H1 (cell line): ENCODE data around the gene ERH. TPM values are rescaled to one million over a fixed set of nuclear protein-coding genes. Genes with fewer than 3 reads are reported as not detected.

Experiments
- CTCF ChIA-PET: fragments of 300-600 bp; sonication (Branson Sonifier 250); formaldehyde crosslinking; loops from one replicate; lab custom pipeline; 2021; ENCODE audit not compliant: partially characterized antibody; lab: Charles Lee
- POLR2A ChIA-PET: fragments of 300-600 bp; sonication (Branson Sonifier 250); formaldehyde crosslinking; loops from one replicate; lab custom pipeline; 2021; ENCODE audit warnings: inconsistent platforms; ENCODE audit not compliant: partially characterized antibody; lab: Charles Lee
- DNase-seq, 2 experiments: peaks; one replicate each; pipeline versions ENCODE4 v3.0.0 to v3.0.0-alpha.2; 2010 to 2022; ENCODE audit warnings: low spot score in 2 of 2, low read depth in 1 of 2, mixed read lengths in 1 of 2
- FAIRE-seq: peaks from 2 replicates; lab custom pipeline; 2011; peaks lifted over from hg19 to GRCh38; lab: Jason Lieb, UNC
- H2AFZ ChIP-seq: 2 replicates; pipeline ENCODE4 v1.8.1; 2012; ENCODE audit warnings: low read length, inconsistent platforms
- H2AK5ac ChIP-seq: 2 replicates; pipeline ENCODE4 v1.6.1; 2013; ENCODE audit warnings: low read depth, low read length
- H2BK120ac ChIP-seq: replicated peaks from 2 replicates; pipeline ENCODE3; 2013; ENCODE audit warnings: low read depth, low read length, inconsistent platforms
- H2BK12ac ChIP-seq: 2 replicates; pipeline ENCODE4 v1.6.1; 2013; ENCODE audit warnings: low read depth, low read length
- H2BK15ac ChIP-seq: 2 replicates; pipeline ENCODE4 v1.6.1; 2013; ENCODE audit warnings: low read length
- H2BK20ac ChIP-seq: 2 replicates; pipeline ENCODE4 v1.6.1; 2013; ENCODE audit warnings: low read length
- H2BK5ac ChIP-seq: 2 replicates; pipeline ENCODE4 v1.6.1; 2013; ENCODE audit warnings: low read depth, low read length
- H3K14ac ChIP-seq: 2 replicates; pipeline ENCODE4 v1.6.1; 2013; ENCODE audit warnings: inconsistent platforms; ENCODE audit not compliant: insufficient read length
- H3K18ac ChIP-seq: 2 replicates; pipeline ENCODE4 v1.6.1; 2013; ENCODE audit warnings: low read length; ENCODE audit errors: extremely low read depth
- H3K23ac ChIP-seq: 2 replicates; pipeline ENCODE4 v1.6.1; 2013; ENCODE audit warnings: inconsistent platforms; ENCODE audit not compliant: insufficient read length
- H3K23me2 ChIP-seq: 2 replicates; pipeline ENCODE4 v1.6.1; 2013; ENCODE audit warnings: low read depth, low read length
- H3K27ac ChIP-seq: 2 replicates; pipeline ENCODE4 v1.6.1; 2011; ENCODE audit warnings: low read depth, low read length, inconsistent platforms
- H3K27me3 ChIP-seq, 4 experiments: replicated peaks in 1 of 4; 1 replicate in 1 of 4; 2 replicates in 3 of 4; pipeline versions ENCODE4 v1.6.1 to v1.8.1; 2011 to 2013; ENCODE audit warnings: low read length in 3 of 4, mild to moderate bottlenecking in 3 of 4, inconsistent platforms in 2 of 4, mixed read lengths in 2 of 4, moderate library complexity in 1 of 4; ENCODE audit not compliant: control insufficient read depth in 3 of 4, insufficient read depth in 3 of 4; ENCODE audit errors: extremely low read depth in 1 of 4
- H3K36me3 ChIP-seq, 4 experiments: 2 replicates each; pipeline versions ENCODE4 v1.6.1 to v1.8.1; 2011 to 2013; ENCODE audit warnings: mild to moderate bottlenecking in 4 of 4, low read length in 3 of 4, moderate library complexity in 2 of 4, control low read depth in 1 of 4, inconsistent platforms in 1 of 4; ENCODE audit not compliant: insufficient read depth in 4 of 4, control insufficient read depth in 2 of 4
- H3K4ac ChIP-seq: replicated peaks from 2 replicates; pipeline ENCODE3; 2013; ENCODE audit warnings: low read length, low read depth, mixed read lengths, inconsistent platforms; ENCODE audit not compliant: insufficient read length
- H3K4me1 ChIP-seq, 4 experiments: replicated peaks in 1 of 4; 1 replicate in 1 of 4; 2 replicates in 3 of 4; pipeline versions ENCODE4 v1.6.1 to v1.8.1; 2011 to 2013; ENCODE audit warnings: low read length in 3 of 4, inconsistent platforms in 2 of 4, mixed read lengths in 1 of 4; ENCODE audit not compliant: insufficient read depth in 4 of 4, control insufficient read depth in 3 of 4
- H3K4me2 ChIP-seq, 2 experiments: 2 replicates each; pipeline versions ENCODE4 v1.6.1 to v1.8.1; 2011 to 2013; ENCODE audit warnings: low read depth in 2 of 2, low read length in 2 of 2, control low read depth in 1 of 2, inconsistent platforms in 1 of 2, mild to moderate bottlenecking in 1 of 2; ENCODE audit not compliant: insufficient read depth in 1 of 2
- H3K4me3 ChIP-seq, 4 experiments: fragments of 200-600, 300-600 bp in 1 of 4; sonication (generic), shearing (Covaris generic), sonication (Bioruptor Twin) in 1 of 4; 2 replicates each; pipeline versions ENCODE4 v1.5.1 to v1.8.1; 2011 to 2016; ENCODE audit warnings: low read length in 4 of 4, low read depth in 3 of 4, control low read depth in 2 of 4, inconsistent platforms in 2 of 4, mild to moderate bottlenecking in 2 of 4, mixed read lengths in 1 of 4, moderate library complexity in 1 of 4; ENCODE audit not compliant: insufficient read depth in 2 of 4; ENCODE audit errors: extremely low read depth in 1 of 4
- H3K56ac ChIP-seq: replicated peaks from 2 replicates; pipeline ENCODE3; 2013; ENCODE audit warnings: low read depth, mild to moderate bottlenecking, mixed read lengths, low read length, inconsistent platforms; ENCODE audit not compliant: insufficient read length
- H3K79me1 ChIP-seq: 2 replicates; pipeline ENCODE4 v1.6.1; 2013; ENCODE audit warnings: low read depth, low read length, control low read depth
- H3K79me2 ChIP-seq, 2 experiments: 2 replicates each; pipeline versions ENCODE4 v1.6.1 to v1.8.1; 2012 to 2013; ENCODE audit warnings: low read length in 2 of 2, mild to moderate bottlenecking in 2 of 2, inconsistent platforms in 1 of 2; ENCODE audit not compliant: insufficient read depth in 2 of 2, control insufficient read depth in 1 of 2
- H3K9ac ChIP-seq, 4 experiments: replicated peaks in 1 of 4; 1 replicate in 1 of 4; 2 replicates in 3 of 4; pipeline versions ENCODE4 v1.6.1 to v1.8.1; 2011 to 2013; ENCODE audit warnings: low read depth in 3 of 4, low read length in 3 of 4, control low read depth in 2 of 4, mild to moderate bottlenecking in 2 of 4, moderate library complexity in 2 of 4, inconsistent platforms in 1 of 4; ENCODE audit errors: extremely low read depth in 1 of 4
- H3K9me3 ChIP-seq, 2 experiments: 2 replicates each; pipeline versions ENCODE4 v1.6.1 to v1.8.1; 2012 to 2013; ENCODE audit warnings: mild to moderate bottlenecking in 2 of 2, moderate library complexity in 2 of 2, control low read depth in 1 of 2, inconsistent platforms in 1 of 2, low read depth in 1 of 2, low read length in 1 of 2, mixed read lengths in 1 of 2; ENCODE audit not compliant: insufficient read depth in 2 of 2
- H4K20me1 ChIP-seq, 2 experiments: replicated peaks in 1 of 2; 2 replicates each; pipeline versions ENCODE3 to v1.8.1; 2011 to 2013; ENCODE audit warnings: inconsistent platforms in 2 of 2, low read length in 2 of 2, mild to moderate bottlenecking in 1 of 2; ENCODE audit not compliant: insufficient read depth in 2 of 2, control insufficient read depth in 1 of 2
- H4K5ac ChIP-seq: 2 replicates; pipeline ENCODE4 v1.6.1; 2013; ENCODE audit warnings: low read length, low read depth, mixed read lengths, inconsistent platforms; ENCODE audit not compliant: insufficient read length
- H4K8ac ChIP-seq: 2 replicates; pipeline ENCODE4 v1.8.0; 2013; ENCODE audit warnings: mild to moderate bottlenecking, moderate library complexity, low read length, inconsistent platforms; ENCODE audit not compliant: insufficient read depth; ENCODE audit errors: extremely low read depth
- H4K91ac ChIP-seq: replicated peaks from 2 replicates; pipeline ENCODE3; 2013; ENCODE audit warnings: low read length, mixed read lengths, inconsistent platforms; ENCODE audit not compliant: insufficient read length
- EGR1 ChIP-seq: IDR thresholded peaks from 2 replicates; pipeline ENCODE4 v1.6.1; 2011; ENCODE audit warnings: low read depth, low read length, borderline replicate concordance
- EP300 ChIP-seq, 2 experiments: IDR thresholded peaks; 1 replicate in 1 of 2; 2 replicates in 1 of 2; pipeline ENCODE4 v1.6.1; 2011 to 2012; ENCODE audit warnings: low read depth in 2 of 2, low read length in 2 of 2, mild to moderate bottlenecking in 2 of 2, borderline replicate concordance in 1 of 2, inconsistent platforms in 1 of 2, moderate library complexity in 1 of 2
- NRF1 ChIP-seq: IDR thresholded peaks from 2 replicates; pipeline ENCODE4 v1.6.1; 2011; ENCODE audit warnings: mild to moderate bottlenecking, low read depth, low read length, improper control_type of control experiment
- SP1 ChIP-seq: IDR thresholded peaks from 2 replicates; pipeline ENCODE4 v1.6.1; 2011; ENCODE audit warnings: low read depth, low read length
- TAF1 ChIP-seq: IDR thresholded peaks from 2 replicates; pipeline ENCODE4 v1.6.1; 2011; ENCODE audit warnings: mild to moderate bottlenecking, low read depth, low read length
- WGBS, 2 experiments: shearing (Covaris generic) in 1 of 2; methylation state at CpG; one replicate each; pipeline versions ENCODE4 v1.1.6 to v1.1.7; 2013 to 2015; ENCODE audit warnings: low lambda C conversion rate in 2 of 2, mixed read lengths in 2 of 2, inconsistent platforms in 1 of 2, low coverage in 1 of 2, missing lambda C conversion rate in 1 of 2; ENCODE audit not compliant: insufficient replicate concordance in 2 of 2, insufficient coverage in 1 of 2, insufficient read length in 1 of 2; ENCODE audit errors: extremely low coverage in 1 of 2, missing lambda C conversion rate in 1 of 2; 5-methylcytosine and 5-hydroxymethylcytosine counted together
- polyA plus RNA-seq, 7 experiments: library from polyadenylated mRNA; depleted of rRNA in 3 of 7; stranded (reverse) in 5 of 7; unstranded in 2 of 7; fragments of >200 nt in 5 of 7; fragments of 200-250 nt in 2 of 7; gene quantifications; 1 replicate in 5 of 7; 2 replicates in 1 of 7; 4 replicates in 1 of 7; pipeline versions ENCODE4 v1.2.1 to v1.2.3, GENCODE V29; 2011 to 2013; ENCODE audit warnings: missing spikeins in 2 of 7, mixed read lengths in 2 of 7
- total RNA-seq: library from RNA; stranded (reverse); fragmentation: NEBNext Ultra II Directional; extraction: Animal tissue kit (Norgen Biotek cat#: 25700); gene quantifications from 2 replicates; pipeline ENCODE4 v1.2.1, GENCODE V29; 2021
- TF ChIP-seq, protein P1 (sequence below): IDR thresholded peaks from 2 replicates; pipeline ENCODE4 v1.6.1; 2011; ENCODE audit warnings: low read length, improper control_type of control experiment

The ERH gene
- total and polyA plus RNA-seq, 2 of the 8 experiments (the other 6 are each of a cell fraction or from before 2014, with no cell fraction given), result 329 to 454 TPM

DNA sequence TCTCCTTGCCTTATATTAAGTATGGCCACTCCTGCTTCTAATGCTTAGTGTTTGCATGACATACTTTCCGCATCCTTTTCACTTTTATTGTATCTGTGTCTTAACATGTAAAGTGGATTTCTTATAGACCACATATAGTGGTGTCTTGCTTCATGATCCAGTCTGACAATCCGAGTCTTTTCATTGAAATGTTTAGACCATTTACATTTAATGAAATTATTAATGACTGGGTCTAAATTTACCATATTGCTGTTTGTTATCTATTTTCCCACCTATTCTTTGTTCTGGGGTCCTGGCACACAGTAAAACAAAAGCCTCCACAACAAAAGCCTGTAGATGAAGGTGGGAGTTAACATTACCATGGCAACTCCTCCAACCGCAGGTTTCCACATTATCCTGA is 22.9 kb downstream of the ERH start:
- WGBS, 2 experiments, result 97% methylated on average over 3 of the region's 3 CpGs; no CpG with 5 or more reads in 1 of the 2 experiments
- Histone ChIP-seq H4K91ac (no peak overlapping the region), H2BK120ac (no peak overlapping the region), H3K4me1 (no peaks in the 10 kb centered on the region), H2BK20ac (no peak overlapping the region), H3K4ac (no peak overlapping the region), H4K8ac (no peak overlapping the region), H3K9ac (no peak overlapping the region), H3K79me1 (no peaks in the 10 kb centered on the region; the same call in 1 of the 2 replicates), H3K23ac (no peak overlapping the region), H3K9me3 (no peaks in the 10 kb centered on the region), H3K18ac (no peak overlapping the region), H2BK5ac (no peak overlapping the region), H3K4me3 (no peak overlapping the region), H3K4me2 (no peak overlapping the region), H4K5ac (no peak overlapping the region), H2AFZ (no peak overlapping the region), H2AK5ac (no peak overlapping the region), H3K14ac (no peak overlapping the region), H2BK12ac (no peak overlapping the region), H3K36me3 (peaks cover 3 to 34% (median 23%) of the 10 kb centered on the region in 4 experiments; a peak in 7 of 8 replicates), H3K27me3 (no peaks in the 10 kb centered on the region), H3K23me2 (no peaks in the 10 kb centered on the region), H3K56ac (no peak overlapping the region), H3K79me2 (no peaks in the 10 kb centered on the region), H4K20me1 (peaks cover under 1 to 3% of the 10 kb centered on the region in 2 experiments), H3K27ac (no peak overlapping the region), H2BK15ac (no peak overlapping the region)
- ChIA-PET CTCF (interaction anchor here (1.0 kb wide), 1 partner anchor 78 kb away, joined by 3 read pairs; no protein-coding TSS in a partner anchor), POLR2A (interaction anchor here (0.7 to 2.4 kb wide), 4 partner anchors 9 to 23 kb away, joined by 3 to 9 read pairs (median 6); partner anchors contain the start of genes ERH and SLC39A9)
- no peak for FAIRE-seq
- TF ChIP-seq EGR1 (no peak), NRF1 (no peak), TAF1 (no peak), EP300 (IDR thresholded peaks at IDR 0.05; ENCODE audit: borderline replicate concordance in 1 of 2, low read depth in 2 of 2, low read length in 2 of 2) (no peak), SP1 (no peak)
- TF ChIP-seq, protein P1, sequence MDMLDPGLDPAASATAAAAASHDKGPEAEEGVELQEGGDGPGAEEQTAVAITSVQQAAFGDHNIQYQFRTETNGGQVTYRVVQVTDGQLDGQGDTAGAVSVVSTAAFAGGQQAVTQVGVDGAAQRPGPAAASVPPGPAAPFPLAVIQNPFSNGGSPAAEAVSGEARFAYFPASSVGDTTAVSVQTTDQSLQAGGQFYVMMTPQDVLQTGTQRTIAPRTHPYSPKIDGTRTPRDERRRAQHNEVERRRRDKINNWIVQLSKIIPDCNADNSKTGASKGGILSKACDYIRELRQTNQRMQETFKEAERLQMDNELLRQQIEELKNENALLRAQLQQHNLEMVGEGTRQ, result no peak
- no peak for DNase-seq
